Stimulated activated CD4-positive, alpha-beta T cell treated with anti-CD3 and anti-CD28 coated beads, TNF-alpha, amount 100 ng/mL, for 24 hours (primary cell): ENCODE results near the gene SPO11.
"Not testable (repeated sequence)": the region's sequence is repeated elsewhere in the genome, so short reads cannot be mapped to it uniquely, and the experiment has no call there.

Experiments
- DNase-seq, 3 experiments: peaks; one replicate each; pipeline ENCODE4 v3.0.0-alpha.2; 2020; ENCODE audit warnings: low read depth in 3 of 3

The SPO11 gene

DNA sequence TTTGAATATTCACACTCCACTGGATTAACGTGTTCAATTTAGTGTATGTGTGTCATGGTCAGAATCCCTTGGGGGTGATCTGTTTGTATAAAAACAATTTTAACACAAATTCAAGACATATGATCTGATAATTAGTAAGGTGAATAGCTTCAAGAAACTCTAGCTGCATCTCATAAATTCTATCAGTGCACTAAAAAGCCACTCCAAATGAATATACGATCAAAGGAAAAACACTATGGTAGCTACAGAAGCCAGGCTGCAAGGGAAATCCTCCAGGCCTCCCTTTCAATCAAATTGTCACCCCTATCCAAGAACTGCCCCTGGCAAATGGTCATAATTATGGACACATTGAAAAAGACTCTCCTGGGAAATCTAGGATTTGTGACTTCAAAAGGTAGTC lies 12.1 kb downstream of the SPO11 start:
- no peak for DNase-seq

DNA sequence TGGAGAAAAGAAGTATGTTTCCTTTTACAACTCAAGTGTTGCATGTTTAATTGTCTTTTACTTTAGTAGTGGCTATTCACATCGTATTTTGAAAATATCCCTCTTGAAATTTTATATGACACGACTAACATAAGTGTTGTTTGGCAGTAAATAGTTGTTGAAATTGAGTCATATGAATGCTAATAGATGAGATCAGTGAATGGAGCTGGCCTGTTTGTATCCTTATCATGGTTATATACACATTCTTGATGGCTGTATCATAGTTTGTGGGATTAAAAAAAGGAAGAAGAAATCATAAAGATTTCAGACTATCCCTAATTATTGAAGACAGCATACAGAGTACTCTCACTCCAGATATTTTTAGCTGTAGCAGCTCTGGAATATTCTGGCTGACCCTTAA lies 13.2 kb downstream of the SPO11 start:
- no peak for DNase-seq

DNA sequence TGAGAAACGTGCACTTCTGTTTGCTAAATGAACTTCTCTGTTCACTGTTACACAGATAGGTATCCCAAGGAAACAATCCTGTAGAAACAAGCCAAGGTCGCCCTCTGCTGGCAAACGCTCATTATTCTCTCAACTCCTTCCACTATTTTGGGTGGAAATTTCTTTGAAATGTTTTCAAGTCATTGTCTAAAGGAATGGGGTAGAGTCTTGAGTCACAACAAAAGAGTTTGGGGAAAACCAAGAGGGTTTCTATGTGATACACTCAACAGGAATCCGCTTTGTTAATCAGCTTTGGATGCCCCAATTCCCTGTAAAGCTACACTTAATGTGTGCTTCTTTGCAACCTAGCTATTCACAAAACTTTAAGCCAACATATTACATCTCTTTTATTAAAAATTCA lies 16.9 kb downstream of the SPO11 start:
- DNase-seq, result peak; percentile 41 to 72 (median 54)

DNA sequence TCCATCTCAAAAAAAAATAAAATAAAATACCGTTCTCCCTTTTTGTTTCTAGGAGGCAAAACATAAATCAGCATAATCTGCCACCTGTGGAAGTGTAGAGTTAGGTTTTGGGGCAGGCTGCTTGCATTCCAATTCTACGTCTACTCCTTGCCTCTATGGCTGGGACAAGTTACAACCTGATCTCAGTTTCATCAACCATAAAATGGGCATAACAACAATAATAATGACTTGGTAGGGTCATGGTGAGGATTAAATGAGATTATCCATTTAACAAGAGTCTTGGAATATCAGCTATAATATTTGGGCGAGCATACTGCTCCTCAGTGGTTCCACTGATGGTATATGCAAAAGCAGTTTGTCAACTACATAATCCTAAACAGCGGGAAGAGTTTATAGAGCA lies 17.8 kb downstream of the SPO11 start:
- no peak for DNase-seq

DNA sequence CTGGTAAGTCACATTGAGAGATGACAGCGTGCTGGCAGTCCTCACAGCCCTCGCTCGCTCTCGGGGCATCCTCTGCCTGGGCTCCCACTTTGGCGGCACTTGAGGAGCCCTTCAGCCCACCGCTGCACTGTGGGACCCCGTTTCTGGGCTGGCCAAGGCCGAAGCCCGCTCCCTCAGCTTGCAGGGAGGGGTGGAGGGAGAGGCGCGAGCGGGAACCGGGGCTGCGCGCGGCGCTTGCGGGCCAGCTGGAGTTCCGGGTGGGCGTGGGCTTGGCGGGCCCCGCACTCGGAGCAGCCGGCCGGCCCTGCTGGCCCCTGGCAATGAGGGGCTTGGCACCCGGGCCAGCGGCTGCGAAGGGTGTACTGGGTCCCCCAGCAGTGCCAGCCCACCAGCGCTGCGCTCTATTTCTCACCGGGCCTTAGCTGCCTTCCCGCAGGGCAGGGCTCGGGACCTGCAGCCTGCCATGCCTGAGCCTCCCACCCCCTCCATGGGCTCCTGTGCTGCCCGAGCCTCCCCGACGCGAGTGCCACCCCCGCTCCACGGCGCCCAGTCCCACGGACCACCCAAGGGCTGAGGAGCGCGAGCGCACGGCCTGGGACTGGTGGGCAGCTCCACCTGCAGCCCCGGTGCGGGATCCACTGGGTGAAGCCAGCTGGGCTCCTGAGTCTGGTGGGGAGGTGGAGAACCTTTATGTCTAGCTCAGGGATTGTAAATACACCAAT lies 18.8 kb downstream of the SPO11 start:
- DNase-seq, result not testable (repeated sequence)

DNA sequence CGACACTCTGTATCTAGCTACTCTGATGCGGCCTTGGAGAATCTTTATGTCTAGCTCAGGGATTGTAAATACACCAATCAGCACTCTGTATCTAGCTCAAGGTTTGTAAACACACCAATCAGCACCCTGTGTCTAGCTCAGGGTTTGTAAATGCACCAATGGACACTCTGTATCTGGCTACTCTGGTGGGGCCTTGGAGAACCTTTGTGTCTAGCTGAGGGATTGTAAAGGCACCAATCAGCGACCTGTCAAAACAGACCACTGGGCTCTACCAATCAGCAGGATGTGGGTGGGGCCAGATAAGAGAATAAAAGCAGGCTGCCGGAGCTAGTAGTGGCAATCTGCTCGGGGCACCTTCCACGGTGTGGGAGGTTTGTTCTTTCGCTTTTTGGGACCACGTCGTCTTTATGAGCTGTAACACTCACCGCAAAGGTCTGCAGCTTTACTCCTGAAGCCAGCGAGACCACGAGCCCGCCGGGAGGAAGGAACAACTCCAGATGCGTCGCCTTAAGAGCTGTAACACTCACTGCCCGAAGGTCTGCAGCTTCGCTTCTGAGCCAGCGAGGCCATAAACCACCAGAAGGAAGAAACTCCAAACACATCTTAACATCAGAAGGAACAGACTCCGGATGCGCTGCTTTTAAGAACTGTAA lies 19.4 kb downstream of the SPO11 start:
- DNase-seq, result not testable (repeated sequence)

DNA sequence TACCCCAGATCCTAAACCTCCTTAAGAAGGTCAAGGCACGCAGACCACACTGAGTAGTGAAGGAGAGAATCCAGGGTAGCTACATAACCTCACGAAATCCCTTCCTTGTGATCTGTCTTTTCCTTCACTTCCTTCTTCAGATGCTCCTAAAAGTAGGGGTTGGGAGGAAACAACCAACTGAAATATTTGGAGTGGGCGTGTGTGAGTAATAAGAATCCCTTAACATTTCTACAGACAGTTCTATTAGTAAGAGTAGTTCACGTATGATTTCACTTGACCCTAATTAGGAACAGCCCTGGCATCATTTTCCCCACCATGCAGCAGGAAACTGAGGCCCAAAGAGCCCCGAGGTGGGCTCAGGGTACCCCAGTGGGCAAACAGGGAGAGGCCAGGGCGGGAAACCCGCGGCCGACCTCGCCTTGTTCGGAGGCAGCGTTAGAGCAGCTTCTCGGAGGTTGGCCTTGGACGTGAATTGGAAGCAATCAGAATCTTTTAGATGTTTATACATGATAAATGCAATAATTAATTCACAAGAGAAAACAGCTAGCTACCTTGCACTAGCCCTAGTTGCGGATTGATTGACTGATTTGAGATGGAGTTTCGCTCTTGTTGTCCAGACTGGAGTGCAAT lies 20.6 kb downstream of the SPO11 start:
- DNase-seq, result no peak

DNA sequence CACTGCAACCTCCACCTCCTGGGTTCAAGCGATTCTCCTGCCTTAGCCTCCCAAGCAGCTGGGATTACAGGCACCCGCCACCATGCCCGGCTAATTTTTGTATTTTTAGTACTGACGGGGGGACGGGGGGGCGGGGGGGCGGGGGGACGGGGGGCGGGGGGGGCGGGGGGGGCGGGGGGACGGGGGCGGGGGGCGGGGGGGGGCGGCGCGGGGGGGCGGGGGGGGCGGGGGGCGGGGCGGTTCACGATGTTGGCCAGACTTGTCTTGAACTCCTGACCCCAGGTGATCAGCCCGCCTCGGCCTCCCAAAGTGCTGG lies 21.1 kb downstream of the SPO11 start:
- not testable (repeated sequence) for DNase-seq

DNA sequence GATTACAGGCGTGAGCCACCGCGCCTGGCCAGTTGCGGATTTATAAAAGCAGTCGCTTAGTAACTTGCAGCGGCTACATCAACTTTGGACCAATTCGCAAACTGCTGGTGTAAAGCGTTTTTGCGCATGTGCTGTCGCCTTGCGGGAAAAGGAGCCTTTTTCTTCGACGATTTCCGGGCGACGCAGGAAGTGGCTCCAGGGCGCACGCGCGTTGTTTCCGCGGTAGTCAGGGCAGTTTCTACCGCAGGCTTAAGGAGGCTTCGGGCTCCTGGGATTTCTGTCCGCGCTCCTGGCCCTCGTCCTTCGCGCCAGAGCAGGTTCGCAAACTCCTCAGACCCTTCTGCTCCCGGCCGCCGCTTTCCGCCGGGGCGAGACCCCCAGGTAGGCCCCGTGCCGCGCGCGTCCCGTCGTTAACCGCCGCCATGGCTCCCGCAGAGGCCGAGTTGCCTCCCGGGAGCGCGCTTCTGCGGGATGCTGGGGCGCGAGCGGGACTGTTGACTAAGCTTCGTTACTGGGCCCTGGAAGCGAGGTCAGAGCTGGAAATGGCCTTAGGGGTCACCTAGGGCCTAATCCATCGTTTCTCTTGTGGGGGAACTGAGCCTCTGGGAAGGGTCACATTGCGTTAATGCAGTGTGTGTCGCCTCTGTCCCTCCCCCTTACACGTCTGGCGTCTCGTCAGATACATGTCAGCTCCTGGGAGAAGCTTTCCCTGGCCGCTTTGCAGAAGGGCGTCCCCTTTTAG lies 21.6 kb downstream of the SPO11 start, which contains the start of gene RAE1:
Gene RAE1 (plus strand): TSS at position 214 of the 742 bp plus-strand sequence. CDS start 2,784 bp downstream, outside the sequence.
- DNase-seq, result peak; percentile 81 to 88 (median 85)

DNA sequence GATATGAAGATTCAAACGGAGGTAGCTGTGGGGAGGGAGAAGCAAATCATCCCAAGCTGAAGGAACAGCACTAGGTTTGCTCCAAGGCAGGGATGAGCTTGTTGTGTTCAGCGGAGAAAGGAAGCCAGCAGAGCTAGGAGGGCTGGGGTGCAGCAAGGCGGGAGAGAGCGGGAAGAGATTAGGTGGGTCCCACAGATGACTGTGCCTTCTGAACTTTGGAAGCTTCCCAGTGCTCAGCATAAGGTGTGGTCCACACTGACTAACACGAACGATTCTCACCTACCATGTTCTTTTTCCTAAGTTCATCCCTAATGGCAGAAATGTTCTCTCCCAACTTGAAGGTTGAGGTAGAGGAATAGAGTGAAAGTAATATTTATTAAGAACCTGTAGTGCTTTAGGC lies 22.7 kb downstream of the SPO11 start:
- DNase-seq, result no peak

DNA sequence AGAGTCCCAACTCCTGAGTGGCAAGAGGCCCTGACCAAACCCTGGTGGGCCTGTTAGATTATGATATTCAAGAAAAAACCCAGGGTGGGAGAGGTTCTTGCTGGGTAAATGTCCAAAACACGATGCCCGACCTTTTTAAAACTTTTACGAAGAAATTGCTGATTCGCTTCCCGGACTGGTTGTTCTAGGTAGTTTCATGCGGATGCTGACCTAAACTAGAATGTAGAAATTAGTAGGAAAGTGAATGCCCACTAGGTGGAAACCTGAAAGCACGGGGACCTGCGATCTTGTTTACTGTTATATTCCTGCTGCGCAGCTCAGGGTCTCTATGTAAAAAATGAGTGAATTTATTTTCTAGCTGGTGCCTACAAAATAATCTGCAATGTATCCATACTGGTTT lies 23.7 kb downstream of the SPO11 start:
- DNase-seq, result no peak

DNA sequence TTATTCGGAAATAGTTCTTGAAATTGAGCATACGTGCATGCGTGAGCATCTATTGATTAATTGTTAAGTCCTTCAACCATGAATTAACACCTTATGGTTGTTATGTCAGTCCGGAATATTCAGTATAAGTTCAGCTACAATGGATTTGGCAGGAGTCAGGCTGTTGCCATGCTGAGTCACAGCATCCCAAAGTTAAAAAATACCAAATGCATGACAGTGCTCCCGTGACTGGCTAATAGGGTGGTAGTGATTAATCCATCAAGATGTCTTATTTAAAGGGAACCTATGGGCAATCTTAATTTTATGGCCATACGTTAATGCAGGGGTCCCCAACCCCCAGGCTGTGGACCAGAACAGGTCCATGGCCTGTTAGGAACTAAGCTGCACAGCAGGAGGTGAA lies 31.9 kb downstream of the SPO11 start:
- DNase-seq, result no peak

DNA sequence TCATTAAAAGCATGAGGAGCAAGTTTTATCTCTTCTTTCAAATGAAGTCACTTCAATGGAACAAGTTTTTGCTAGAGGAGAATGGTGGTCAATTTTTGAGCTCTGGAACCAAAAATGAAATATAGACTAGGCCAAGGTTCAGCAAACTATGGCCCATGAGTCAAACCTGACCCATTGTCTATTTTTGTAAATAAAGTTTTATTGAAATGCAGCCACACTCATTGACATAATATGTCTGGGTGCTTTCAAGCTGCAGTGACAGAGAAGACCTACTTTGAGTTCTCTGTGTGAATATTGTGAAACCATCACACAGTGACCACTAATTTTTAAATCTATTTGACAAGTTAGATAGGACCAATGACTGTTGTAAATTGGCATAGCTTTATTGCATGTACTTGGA lies 34.8 kb downstream of the SPO11 start:
- no peak for DNase-seq

DNA sequence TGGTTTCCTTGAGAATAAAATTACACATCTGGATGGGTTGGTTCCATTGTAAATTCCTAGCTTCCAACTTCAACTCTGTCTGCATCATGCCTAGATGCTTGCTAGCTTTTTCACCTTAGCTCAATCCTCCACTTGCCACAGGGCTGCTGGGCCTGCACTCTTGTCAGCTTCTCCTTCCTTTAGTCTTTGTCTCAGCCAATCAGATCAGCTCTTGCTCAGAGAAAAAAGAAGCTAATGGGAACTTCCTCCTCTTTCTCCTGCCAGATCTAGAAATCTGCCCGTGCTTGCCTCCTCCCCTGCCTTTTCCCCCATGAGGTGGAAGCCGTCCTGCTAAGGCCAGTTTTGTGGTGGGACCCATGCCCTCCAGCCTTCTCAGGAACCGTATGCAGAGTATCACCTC lies 40.0 kb downstream of the SPO11 start:
- DNase-seq, result no peak

DNA sequence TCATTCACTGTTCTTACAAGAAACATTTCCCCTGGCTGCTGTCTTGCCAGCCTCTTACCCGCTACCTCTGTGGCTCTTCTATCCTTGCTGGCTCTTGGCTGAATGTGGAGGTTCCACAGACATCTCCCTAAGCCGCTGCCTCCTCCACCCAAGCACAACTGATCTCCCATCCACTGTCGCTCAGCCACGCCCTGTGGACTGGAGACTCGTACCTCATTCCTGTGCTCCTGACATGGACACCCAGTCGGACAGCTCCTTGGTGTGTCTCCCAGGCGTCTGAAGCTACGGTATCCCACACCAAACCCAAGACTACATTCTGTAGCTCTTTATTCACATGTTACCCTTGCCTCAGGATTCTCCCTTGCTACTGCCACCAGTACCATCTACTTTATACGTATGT lies 40.7 kb downstream of the SPO11 start:
- no peak for DNase-seq

DNA sequence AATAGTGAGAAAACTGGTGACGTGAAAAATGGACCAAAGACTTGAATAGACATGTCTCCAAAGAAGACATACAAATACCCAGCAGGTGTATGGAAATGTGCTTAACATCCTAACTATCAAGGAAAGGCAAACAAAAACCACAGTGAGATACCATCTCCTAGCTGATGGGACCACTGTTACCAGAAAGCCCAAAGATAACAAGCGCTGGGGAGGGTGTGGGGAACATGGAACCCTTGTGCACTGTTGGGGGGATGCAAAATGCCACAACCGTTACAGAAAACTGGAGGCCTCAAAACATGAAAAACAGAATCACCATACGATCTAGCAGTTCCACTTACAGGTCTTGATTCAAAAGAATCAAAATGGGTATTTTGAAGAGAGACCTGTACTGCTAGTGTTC lies 41.8 kb downstream of the SPO11 start:
- DNase-seq, result no peak

DNA sequence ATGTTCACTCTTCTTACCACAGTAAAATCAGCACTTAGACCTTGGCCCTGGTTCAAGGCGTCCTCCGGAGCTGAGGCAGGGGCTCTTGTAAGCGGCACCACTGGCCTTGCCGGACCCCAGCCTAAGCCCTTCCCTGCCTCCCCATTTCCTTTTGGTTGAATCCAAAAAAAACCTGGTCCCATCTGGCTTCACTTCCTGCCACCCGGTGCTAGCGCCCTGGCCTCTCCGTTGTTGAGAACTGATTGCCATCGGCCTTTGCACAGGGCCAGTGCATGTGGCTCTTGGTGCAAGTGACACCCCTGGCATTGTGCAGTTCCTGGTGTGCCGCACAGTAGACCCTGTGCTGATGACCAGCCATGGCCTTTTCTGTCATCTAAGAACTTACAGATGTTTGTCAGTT lies 42.6 kb downstream of the SPO11 start:
- no peak for DNase-seq

DNA sequence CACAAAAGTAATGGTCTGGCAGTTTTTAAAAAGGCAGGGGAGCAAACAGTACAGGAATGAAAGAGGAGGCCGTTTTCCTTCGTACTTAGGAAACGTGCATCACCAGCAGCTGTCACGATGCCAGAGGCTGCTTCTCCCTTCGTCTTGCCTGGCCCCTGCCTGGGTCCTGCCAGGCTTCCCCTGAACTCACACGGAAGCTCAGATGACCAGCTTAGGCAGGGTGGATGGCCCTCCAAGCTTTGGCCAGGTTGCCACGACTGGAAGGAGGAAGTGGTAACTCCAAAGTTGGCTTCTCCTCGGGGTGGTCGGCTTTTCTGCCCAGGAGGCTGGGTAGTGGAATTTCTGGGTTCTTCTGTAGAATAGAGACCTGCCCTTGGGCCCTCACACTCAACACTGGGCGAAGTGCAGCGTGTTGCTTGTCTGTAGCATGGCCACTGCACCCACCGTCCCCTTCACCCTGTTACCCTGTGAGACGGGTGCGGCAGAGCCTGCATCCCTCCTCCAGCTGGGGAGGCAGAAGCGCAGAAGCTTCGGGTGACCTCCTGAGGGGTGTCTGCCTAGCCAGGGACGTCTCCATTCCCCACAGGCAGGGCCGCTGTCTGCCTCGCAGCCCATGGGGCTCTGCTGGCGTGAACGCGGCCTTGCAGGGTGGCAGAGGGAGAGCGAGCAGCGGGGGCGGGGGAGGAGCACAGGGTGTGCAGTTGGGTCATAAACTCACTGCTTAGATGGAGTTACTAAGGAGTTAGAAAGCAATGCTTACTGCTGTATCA lies 43.2 kb downstream of the SPO11 start:
- DNase-seq, result no peak

DNA sequence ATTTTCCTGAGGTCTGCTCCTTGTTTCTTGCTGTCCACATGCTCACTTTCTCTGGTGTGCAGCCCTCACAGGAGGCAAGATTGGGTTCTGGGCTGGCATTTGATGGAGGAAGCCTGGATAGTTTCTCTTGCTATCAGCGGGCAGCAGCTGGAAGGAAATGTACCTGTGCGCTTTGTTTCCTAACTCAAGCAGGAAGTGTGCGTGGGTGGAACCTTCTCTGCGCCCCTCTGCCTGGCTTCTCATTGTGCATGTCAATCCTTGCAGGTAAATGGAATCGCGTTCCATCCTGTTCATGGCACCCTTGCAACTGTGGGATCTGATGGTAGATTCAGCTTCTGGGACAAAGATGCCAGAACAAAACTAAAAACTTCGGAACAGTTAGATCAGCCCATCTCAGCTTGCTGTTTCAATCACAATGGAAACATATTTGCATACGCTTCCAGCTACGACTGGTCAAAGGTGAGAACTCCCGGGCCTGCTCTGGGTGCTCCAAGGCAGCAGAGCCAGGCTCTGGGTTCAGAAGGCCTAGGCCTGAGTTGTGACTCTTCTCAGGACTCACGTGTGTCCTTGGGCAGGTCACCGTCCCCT lies 44.8 kb downstream of the SPO11 start:
- DNase-seq, result no peak

DNA sequence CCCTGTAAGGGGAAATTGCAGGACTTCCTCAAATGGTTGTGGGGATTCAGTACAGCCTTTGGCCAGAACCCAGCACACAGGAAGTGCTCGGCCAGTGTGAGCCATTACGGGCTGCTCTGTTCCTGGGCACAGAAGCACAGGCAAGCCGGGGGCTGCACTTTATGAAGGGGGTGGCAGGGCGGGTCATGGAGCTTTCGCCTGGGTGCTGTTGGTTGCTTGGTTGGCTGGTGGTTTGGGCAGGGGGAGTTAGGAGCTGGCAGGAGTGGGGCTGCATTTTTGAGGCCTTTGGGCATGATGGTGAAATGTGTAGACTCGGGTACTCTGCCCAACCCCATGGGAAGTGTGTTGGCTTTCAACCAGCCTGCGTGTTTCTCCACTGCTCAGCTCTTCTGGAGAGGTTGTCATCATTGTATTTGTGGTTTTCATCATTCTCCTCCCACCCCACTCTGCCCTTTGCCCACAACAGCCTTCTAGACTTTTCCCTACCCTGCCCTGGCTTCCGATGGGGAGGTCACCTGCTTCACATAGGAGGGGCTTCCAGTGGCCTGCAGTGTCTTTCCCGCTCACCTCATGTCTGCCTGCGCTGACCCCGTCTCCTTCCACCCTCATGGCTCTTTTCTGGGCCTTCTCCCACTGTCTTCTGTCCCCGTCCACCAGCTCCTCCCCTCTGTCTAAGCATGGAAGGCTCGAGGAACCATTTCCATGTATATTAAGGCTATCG lies 45.5 kb downstream of the SPO11 start:
- DNase-seq, result no peak
